Measurements from ENCODE around the gene LRRIQ1.

LRRIQ1 gene

GRCh38 chr12:85138833-85139232 is 102.7 kb downstream of the LRRIQ1 start:
- H3K4me1 ChIP-seq (ENCODE audit: control insufficient read depth, insufficient read depth, low read length): peaks cover 7% of the 10 kb centered on the region
- H3K36me3 ChIP-seq (ENCODE audit: control insufficient read depth, insufficient read depth, low read length): no peaks in the 10 kb centered on the region
- no peak overlapping the region for H3K4me3 ChIP-seq (ENCODE audit: low read depth, low read length)
- H3K9me3 ChIP-seq (ENCODE audit: control insufficient read depth, insufficient read depth, low read length): no peaks in the 10 kb centered on the region
- no peak overlapping the region for H3K27ac ChIP-seq (ENCODE audit: low read depth, low read length)
- no peaks in the 10 kb centered on the region for H3K27me3 ChIP-seq (ENCODE audit: control insufficient read depth, insufficient read depth, low read length)
- H3K9ac ChIP-seq (ENCODE audit: low read depth, low read length): no peak overlapping the region

DNA sequence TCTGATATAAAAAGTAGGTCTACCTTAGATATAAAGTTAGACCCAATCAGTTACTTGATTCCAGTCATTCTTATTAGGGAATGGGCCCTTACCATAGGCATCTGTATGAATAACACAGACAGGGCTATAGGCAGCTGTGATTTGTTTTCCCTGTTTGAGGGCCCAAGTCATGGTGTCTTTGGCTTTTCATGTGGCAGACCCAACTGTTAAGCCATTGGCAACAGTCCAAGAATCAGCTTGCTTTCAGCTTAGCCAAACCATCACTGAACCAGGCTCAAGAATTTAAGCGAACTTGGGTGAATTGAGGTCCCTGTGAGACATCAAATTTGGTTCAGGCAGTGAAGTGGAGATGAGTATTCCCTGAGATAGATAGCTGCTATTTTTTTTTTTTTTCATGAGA is 111.2 kb downstream of the LRRIQ1 start:
- Histone ChIP-seq H3K27ac (ENCODE audit: low read depth, low read length) (no peak overlapping the region), H3K36me3 (ENCODE audit: control insufficient read depth, insufficient read depth, low read length) (no peaks in the 10 kb centered on the region), H3K9ac (ENCODE audit: low read depth, low read length) (no peak overlapping the region), H3K4me1 (ENCODE audit: control insufficient read depth, insufficient read depth, low read length) (no peaks in the 10 kb centered on the region), H3K4me3 (ENCODE audit: low read depth, low read length) (no peak overlapping the region), H3K27me3 (ENCODE audit: control insufficient read depth, insufficient read depth, low read length) (no peaks in the 10 kb centered on the region), H3K9me3 (ENCODE audit: control insufficient read depth, insufficient read depth, low read length) (no peaks in the 10 kb centered on the region)

DNA sequence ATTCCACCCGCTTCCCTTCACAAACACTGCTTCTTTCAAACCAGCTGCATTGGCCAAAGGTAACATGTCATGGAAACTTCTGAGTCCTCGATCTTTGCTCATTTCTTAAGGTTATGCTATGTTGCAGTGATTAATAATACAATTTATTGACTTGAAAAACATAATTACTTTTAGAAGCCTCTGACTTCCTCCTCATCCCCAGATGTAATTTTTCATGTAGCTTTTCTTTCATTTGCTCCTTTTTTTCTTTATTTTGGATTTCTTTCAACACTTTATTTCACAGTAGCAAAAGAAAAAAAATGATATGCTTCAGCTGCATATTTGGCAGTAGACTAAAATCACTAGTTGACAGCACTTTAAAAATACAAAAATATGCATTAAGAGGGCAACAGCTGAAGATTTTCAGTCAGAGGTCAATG is 116.2 kb downstream of the LRRIQ1 start:
- no peaks in the 10 kb centered on the region for H3K4me1 ChIP-seq (ENCODE audit: control insufficient read depth, insufficient read depth, low read length)
- no peaks in the 10 kb centered on the region for H3K36me3 ChIP-seq (ENCODE audit: control insufficient read depth, insufficient read depth, low read length)
- H3K4me3 ChIP-seq (ENCODE audit: low read depth, low read length): no peak overlapping the region
- H3K9ac ChIP-seq (ENCODE audit: low read depth, low read length): no peak overlapping the region
- H3K27me3 ChIP-seq (ENCODE audit: control insufficient read depth, insufficient read depth, low read length): no peaks in the 10 kb centered on the region
- no peaks in the 10 kb centered on the region for H3K9me3 ChIP-seq (ENCODE audit: control insufficient read depth, insufficient read depth, low read length)
- no peak overlapping the region for H3K27ac ChIP-seq (ENCODE audit: low read depth, low read length)

- Histone ChIP-seq H3K27me3 (ENCODE audit: control insufficient read depth, insufficient read depth, low read length) (no peaks in the 10 kb centered on the region), H3K4me1 (ENCODE audit: control insufficient read depth, insufficient read depth, low read length) (no peaks in the 10 kb centered on the region), H3K4me3 (ENCODE audit: low read depth, low read length) (no peak overlapping the region), H3K27ac (ENCODE audit: low read depth, low read length) (no peak overlapping the region), H3K9me3 (ENCODE audit: control insufficient read depth, insufficient read depth, low read length) (no peaks in the 10 kb centered on the region), H3K36me3 (ENCODE audit: control insufficient read depth, insufficient read depth, low read length) (no peaks in the 10 kb centered on the region), H3K9ac (ENCODE audit: low read depth, low read length) (no peak overlapping the region)
These were observed 119.6 kb downstream of the LRRIQ1 start for GRCh38 chr12:85155791-85156190.

GRCh38 chr12:85156569-85156968 is 120.4 kb downstream of the LRRIQ1 start:
- Histone ChIP-seq H3K27ac (ENCODE audit: low read depth, low read length) (no peak overlapping the region), H3K36me3 (ENCODE audit: control insufficient read depth, insufficient read depth, low read length) (no peaks in the 10 kb centered on the region), H3K9me3 (ENCODE audit: control insufficient read depth, insufficient read depth, low read length) (no peaks in the 10 kb centered on the region), H3K4me3 (ENCODE audit: low read depth, low read length) (no peak overlapping the region), H3K9ac (ENCODE audit: low read depth, low read length) (no peak overlapping the region), H3K4me1 (ENCODE audit: control insufficient read depth, insufficient read depth, low read length) (no peaks in the 10 kb centered on the region), H3K27me3 (ENCODE audit: control insufficient read depth, insufficient read depth, low read length) (no peaks in the 10 kb centered on the region)

GRCh38 chr12:85157035-85157603 is 121.0 kb downstream of the LRRIQ1 start:
- H3K9me3 ChIP-seq (ENCODE audit: control insufficient read depth, insufficient read depth, low read length): no peaks in the 10 kb centered on the region
- no peaks in the 10 kb centered on the region for H3K4me1 ChIP-seq (ENCODE audit: control insufficient read depth, insufficient read depth, low read length)
- no peaks in the 10 kb centered on the region for H3K27me3 ChIP-seq (ENCODE audit: control insufficient read depth, insufficient read depth, low read length)
- H3K9ac ChIP-seq (ENCODE audit: low read depth, low read length): no peak overlapping the region
- H3K36me3 ChIP-seq (ENCODE audit: control insufficient read depth, insufficient read depth, low read length): no peaks in the 10 kb centered on the region
- H3K4me3 ChIP-seq (ENCODE audit: low read depth, low read length): no peak overlapping the region
- H3K27ac ChIP-seq (ENCODE audit: low read depth, low read length): no peak overlapping the region

DNA sequence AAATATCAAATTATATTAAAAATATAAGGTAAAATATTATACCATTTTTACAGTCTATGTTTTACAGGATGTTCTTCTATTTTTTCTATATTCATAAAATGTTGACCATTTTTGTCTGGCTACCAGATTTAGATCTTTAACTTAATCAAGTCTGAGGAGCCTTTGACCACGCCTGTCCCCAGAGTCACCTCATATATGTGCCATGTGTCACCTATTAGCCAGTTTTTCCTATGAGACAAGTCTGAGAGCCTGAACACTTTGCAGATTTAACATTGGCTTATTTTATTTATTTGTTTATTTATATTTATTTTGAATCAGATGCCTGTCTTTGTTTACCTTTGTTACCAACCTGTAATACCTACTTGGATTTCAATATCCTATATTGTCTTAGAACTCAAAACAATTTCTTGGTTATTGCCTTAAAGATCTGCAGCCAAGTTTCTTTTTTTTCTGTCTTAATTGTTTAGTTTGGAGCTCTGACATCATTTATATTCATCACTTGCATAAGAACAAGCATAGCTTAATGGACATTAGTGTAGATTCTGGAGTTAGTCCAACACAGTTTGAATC is 127.7 kb downstream of the LRRIQ1 start:
- Histone ChIP-seq H3K27ac (ENCODE audit: low read depth, low read length) (no peak overlapping the region), H3K4me3 (ENCODE audit: low read depth, low read length) (no peak overlapping the region), H3K9ac (ENCODE audit: low read depth, low read length) (no peak overlapping the region), H3K9me3 (ENCODE audit: control insufficient read depth, insufficient read depth, low read length) (no peaks in the 10 kb centered on the region), H3K4me1 (ENCODE audit: control insufficient read depth, insufficient read depth, low read length) (no peaks in the 10 kb centered on the region), H3K36me3 (ENCODE audit: control insufficient read depth, insufficient read depth, low read length) (no peaks in the 10 kb centered on the region), H3K27me3 (ENCODE audit: control insufficient read depth, insufficient read depth, low read length) (no peaks in the 10 kb centered on the region)

- H3K4me3 ChIP-seq (ENCODE audit: low read depth, low read length): no peak overlapping the region
- no peaks in the 10 kb centered on the region for H3K4me1 ChIP-seq (ENCODE audit: control insufficient read depth, insufficient read depth, low read length)
- H3K36me3 ChIP-seq (ENCODE audit: control insufficient read depth, insufficient read depth, low read length): no peaks in the 10 kb centered on the region
- no peaks in the 10 kb centered on the region for H3K27me3 ChIP-seq (ENCODE audit: control insufficient read depth, insufficient read depth, low read length)
- H3K27ac ChIP-seq (ENCODE audit: low read depth, low read length): no peak overlapping the region
- H3K9me3 ChIP-seq (ENCODE audit: control insufficient read depth, insufficient read depth, low read length): no peaks in the 10 kb centered on the region
- H3K9ac ChIP-seq (ENCODE audit: low read depth, low read length): no peak overlapping the region
These were observed 143.6 kb downstream of the LRRIQ1 start for GRCh38 chr12:85179680-85180270.

DNA sequence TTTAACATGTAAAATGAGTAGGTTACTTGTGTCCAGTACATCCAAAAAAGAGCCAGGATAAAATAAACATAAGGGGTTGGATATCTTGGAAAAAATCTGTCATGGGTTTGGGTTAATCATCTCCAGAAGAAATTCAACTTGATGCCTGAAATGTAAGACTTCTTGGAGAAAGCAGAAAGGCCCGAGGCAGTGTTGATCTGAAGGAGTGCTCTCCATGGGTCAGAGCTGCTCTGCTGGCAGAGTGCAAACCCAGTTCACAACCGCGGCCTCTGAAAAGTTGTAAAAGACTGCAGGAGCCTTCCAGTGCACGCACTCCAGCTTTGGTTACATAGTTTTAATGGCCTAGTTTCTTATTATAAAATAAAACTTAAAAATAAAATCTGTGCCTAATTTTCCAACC is 146.5 kb downstream of the LRRIQ1 start:
- no peak overlapping the region for H3K4me3 ChIP-seq (ENCODE audit: low read depth, low read length)
- H3K4me1 ChIP-seq (ENCODE audit: control insufficient read depth, insufficient read depth, low read length): no peaks in the 10 kb centered on the region
- no peaks in the 10 kb centered on the region for H3K36me3 ChIP-seq (ENCODE audit: control insufficient read depth, insufficient read depth, low read length)
- H3K27me3 ChIP-seq (ENCODE audit: control insufficient read depth, insufficient read depth, low read length): no peaks in the 10 kb centered on the region
- H3K27ac ChIP-seq (ENCODE audit: low read depth, low read length): no peak overlapping the region
- H3K9ac ChIP-seq (ENCODE audit: low read depth, low read length): no peak overlapping the region
- no peaks in the 10 kb centered on the region for H3K9me3 ChIP-seq (ENCODE audit: control insufficient read depth, insufficient read depth, low read length)

GRCh38 chr12:85183855-85184254 is 147.7 kb downstream of the LRRIQ1 start:
- Histone ChIP-seq H3K4me3 (ENCODE audit: low read depth, low read length) (no peak overlapping the region), H3K27me3 (ENCODE audit: control insufficient read depth, insufficient read depth, low read length) (no peaks in the 10 kb centered on the region), H3K27ac (ENCODE audit: low read depth, low read length) (no peak overlapping the region), H3K36me3 (ENCODE audit: control insufficient read depth, insufficient read depth, low read length) (no peaks in the 10 kb centered on the region), H3K4me1 (ENCODE audit: control insufficient read depth, insufficient read depth, low read length) (no peaks in the 10 kb centered on the region), H3K9me3 (ENCODE audit: control insufficient read depth, insufficient read depth, low read length) (no peaks in the 10 kb centered on the region), H3K9ac (ENCODE audit: low read depth, low read length) (no peak overlapping the region)

- no peaks in the 10 kb centered on the region for H3K4me1 ChIP-seq (ENCODE audit: control insufficient read depth, insufficient read depth, low read length)
- no peak overlapping the region for H3K27ac ChIP-seq (ENCODE audit: low read depth, low read length)
- no peak overlapping the region for H3K4me3 ChIP-seq (ENCODE audit: low read depth, low read length)
- H3K9ac ChIP-seq (ENCODE audit: low read depth, low read length): no peak overlapping the region
- H3K27me3 ChIP-seq (ENCODE audit: control insufficient read depth, insufficient read depth, low read length): no peaks in the 10 kb centered on the region
- no peaks in the 10 kb centered on the region for H3K9me3 ChIP-seq (ENCODE audit: control insufficient read depth, insufficient read depth, low read length)
- H3K36me3 ChIP-seq (ENCODE audit: control insufficient read depth, insufficient read depth, low read length): no peaks in the 10 kb centered on the region
These were observed 150.1 kb downstream of the LRRIQ1 start for GRCh38 chr12:85186236-85186635.
